ENCODE results near the gene TCF3.

TCF3 gene

GRCh38 chr19:1580957-1581356 lies 71.5 kb downstream of the TCF3 start:
- Histone ChIP-seq H4K20me1 (ENCODE audit: low read depth, low read length) (no peaks in the 10 kb centered on the region), H3K79me2 (ENCODE audit: insufficient read depth, low read length) (peaks cover 9% of the 10 kb centered on the region), H3K27me3 (ENCODE audit: low read length) (no peaks in the 10 kb centered on the region), H3K4me2 (ENCODE audit: low read depth, low read length, poor library complexity, severe bottlenecking) (no peak overlapping the region), H2AFZ (ENCODE audit: low read depth, low read length, severe bottlenecking) (no peak overlapping the region), H3K36me3 (ENCODE audit: low read length) (peaks cover 5% of the 10 kb centered on the region; the same call in 1 of the 2 replicates), H3K27ac (ENCODE audit: low read depth, low read length) (no peak overlapping the region), H3F3A (ENCODE audit: insufficient read depth) (no peaks in the 10 kb centered on the region), H3K9me3 (ENCODE audit: insufficient read depth, low read length) (no peaks in the 10 kb centered on the region), H3K4me3 (ENCODE audit: insufficient read depth, low read length, poor library complexity, severe bottlenecking) (no peak overlapping the region), H3K9ac (ENCODE audit: low read length) (no peak overlapping the region), H3K9me2 (replicated peaks; ENCODE audit: insufficient read depth, low read length) (no peaks in the 10 kb centered on the region)
- no peak for TF ChIP-seq EZH2phosphoT487 (conservative IDR thresholded peaks at IDR 0.05; ENCODE audit: low read length)
- TF ChIP-seq CTCF (IDR thresholded peaks at IDR 0.05; ENCODE audit: insufficient read depth, low read length, poor library complexity, severe bottlenecking), result no peak

GRCh38 chr19:1580382-1580781 lies 72.0 kb downstream of the TCF3 start:
- Histone ChIP-seq H3K9me2 (replicated peaks; ENCODE audit: insufficient read depth, low read length) (no peaks in the 10 kb centered on the region), H4K20me1 (ENCODE audit: low read depth, low read length) (no peaks in the 10 kb centered on the region), H3K9me3 (ENCODE audit: insufficient read depth, low read length) (no peaks in the 10 kb centered on the region), H3K27me3 (ENCODE audit: low read length) (no peaks in the 10 kb centered on the region), H3K4me2 (ENCODE audit: low read depth, low read length, poor library complexity, severe bottlenecking) (no peak overlapping the region), H3K9ac (ENCODE audit: low read length) (no peak overlapping the region), H3K79me2 (ENCODE audit: insufficient read depth, low read length) (peaks cover 3% of the 10 kb centered on the region), H3K36me3 (ENCODE audit: low read length) (peaks cover 5% of the 10 kb centered on the region; the same call in 1 of the 2 replicates), H2AFZ (ENCODE audit: low read depth, low read length, severe bottlenecking) (no peak overlapping the region), H3K4me3 (ENCODE audit: insufficient read depth, low read length, poor library complexity, severe bottlenecking) (no peak overlapping the region), H3K27ac (ENCODE audit: low read depth, low read length) (no peak overlapping the region), H3F3A (ENCODE audit: insufficient read depth) (no peaks in the 10 kb centered on the region)
- no peak for TF ChIP-seq EZH2phosphoT487 (conservative IDR thresholded peaks at IDR 0.05; ENCODE audit: low read length)
- TF ChIP-seq CTCF (IDR thresholded peaks at IDR 0.05; ENCODE audit: insufficient read depth, low read length, poor library complexity, severe bottlenecking), result no peak

GRCh38 chr19:1579222-1579621 lies 73.2 kb downstream of the TCF3 start:
- Histone ChIP-seq H3K79me2 (ENCODE audit: insufficient read depth, low read length) (no peaks in the 10 kb centered on the region), H3K4me3 (ENCODE audit: insufficient read depth, low read length, poor library complexity, severe bottlenecking) (no peak overlapping the region), H3K4me2 (ENCODE audit: low read depth, low read length, poor library complexity, severe bottlenecking) (no peak overlapping the region), H4K20me1 (ENCODE audit: low read depth, low read length) (no peaks in the 10 kb centered on the region), H3K27me3 (ENCODE audit: low read length) (no peaks in the 10 kb centered on the region), H3K36me3 (ENCODE audit: low read length) (peaks cover 5% of the 10 kb centered on the region; the same call in 1 of the 2 replicates), H3K27ac (ENCODE audit: low read depth, low read length) (no peak overlapping the region), H3K9me3 (ENCODE audit: insufficient read depth, low read length) (no peaks in the 10 kb centered on the region), H2AFZ (ENCODE audit: low read depth, low read length, severe bottlenecking) (no peak overlapping the region), H3F3A (ENCODE audit: insufficient read depth) (no peaks in the 10 kb centered on the region), H3K9me2 (replicated peaks; ENCODE audit: insufficient read depth, low read length) (no peaks in the 10 kb centered on the region), H3K9ac (ENCODE audit: low read length) (no peak overlapping the region)
- TF ChIP-seq CTCF (IDR thresholded peaks at IDR 0.05; ENCODE audit: insufficient read depth, low read length, poor library complexity, severe bottlenecking) (no peak), EZH2phosphoT487 (conservative IDR thresholded peaks at IDR 0.05; ENCODE audit: low read length) (no peak)
